Endothelial cell of umbilical vein (primary cell): ENCODE measurements around the gene SLC1A6. TPM values are rescaled to one million over a fixed set of nuclear protein-coding genes. Genes with fewer than 3 reads are reported as not detected.

ENCODE experiments used
- BruUV-seq: library from RNA; stranded (reverse); fragments of 400-500 nt; replicated peaks from 2 replicates; lab custom pipeline; 2021; lab: Mats Ljungman, UMichigan
- CTCF ChIA-PET: fragments of 300-600, 350-600 bp; sonication (Branson Sonifier 250); formaldehyde crosslinking; loops from one replicate; lab custom pipeline; 2021; ENCODE audit warnings: antibody characterized with exemption, inconsistent platforms; lab: Charles Lee
- POLR2A ChIA-PET: fragments of 300-600, 350-600 bp; sonication (Branson Sonifier 250); formaldehyde crosslinking; loops from one replicate; lab custom pipeline; 2021; ENCODE audit warnings: antibody characterized with exemption, inconsistent platforms; lab: Charles Lee
- DNase-seq: peaks from one replicate; pipeline ENCODE4 v3.0.0-alpha.2; 2011; ENCODE audit warnings: low read depth, low spot score
- FAIRE-seq: peaks from 2 replicates; lab custom pipeline; 2011; peaks lifted over from hg19 to GRCh38; lab: Jason Lieb, UNC
- H2AFZ ChIP-seq: 2 replicates; pipeline ENCODE4 v1.6.0; 2012; ENCODE audit warnings: low read depth, low read length, control low read depth, inconsistent platforms
- H3K27ac ChIP-seq: 2 replicates; pipeline ENCODE4 v1.5.1; 2011; ENCODE audit warnings: low read depth, mild to moderate bottlenecking, control low read depth, low read length, moderate library complexity; ENCODE audit not compliant: insufficient read depth
- H3K27me3 ChIP-seq, 2 experiments: 2 replicates each; pipeline versions ENCODE4 v1.6.0 to v1.6.1; 2011; ENCODE audit warnings: low read length in 2 of 2, mixed read lengths in 1 of 2; ENCODE audit not compliant: control insufficient read depth in 2 of 2, insufficient read depth in 2 of 2
- H3K36me3 ChIP-seq, 2 experiments: 2 replicates in 1 of 2; 3 replicates in 1 of 2; pipeline ENCODE4 v1.5.1; 2011; ENCODE audit warnings: low read length in 2 of 2, mild to moderate bottlenecking in 1 of 2, moderate library complexity in 1 of 2; ENCODE audit not compliant: control insufficient read depth in 2 of 2, insufficient read depth in 2 of 2; ENCODE audit errors: extremely low read depth in 1 of 2
- H3K4me1 ChIP-seq: 3 replicates; pipeline ENCODE4 v1.5.1; 2011; ENCODE audit warnings: mild to moderate bottlenecking, low read length; ENCODE audit not compliant: control insufficient read depth, insufficient read depth; ENCODE audit errors: extremely low read depth
- H3K4me2 ChIP-seq: 2 replicates; pipeline ENCODE4 v1.6.1; 2011; ENCODE audit warnings: low read length, control low read depth, mixed read lengths; ENCODE audit not compliant: insufficient read depth
- H3K4me3 ChIP-seq, 3 experiments: fragments of 200-600 bp in 1 of 3; sonication (generic), shearing (Covaris generic) in 1 of 3; replicated peaks in 1 of 3; 2 replicates each; pipeline ENCODE4 v1.5.1; 2011 to 2016; ENCODE audit warnings: control low read depth in 3 of 3, low read length in 3 of 3, mild to moderate bottlenecking in 2 of 3, inconsistent platforms in 1 of 3, low read depth in 1 of 3, moderate library complexity in 1 of 3; ENCODE audit not compliant: insufficient read depth in 1 of 3
- H3K79me2 ChIP-seq: 2 replicates; pipeline ENCODE4 v1.6.0; 2012; ENCODE audit warnings: low read length, inconsistent platforms; ENCODE audit not compliant: control insufficient read depth, insufficient read depth
- H3K9ac ChIP-seq: replicated peaks from 2 replicates; pipeline ENCODE3; 2011; ENCODE audit warnings: low read length, control low read depth; ENCODE audit not compliant: insufficient read depth; ENCODE audit errors: extremely low read depth
- H3K9me1 ChIP-seq: replicated peaks from 3 replicates; pipeline ENCODE4 v1.6.0; 2011; ENCODE audit warnings: mild to moderate bottlenecking, low read length; ENCODE audit not compliant: control insufficient read depth, insufficient read depth; ENCODE audit errors: extremely low read depth
- H3K9me3 ChIP-seq: replicated peaks from 2 replicates; pipeline ENCODE4 v1.5.1; 2012; ENCODE audit warnings: low read length, inconsistent platforms; ENCODE audit not compliant: control insufficient read depth, insufficient read depth
- H4K20me1 ChIP-seq: replicated peaks from 2 replicates; pipeline ENCODE3; 2011; ENCODE audit warnings: mild to moderate bottlenecking, low read length; ENCODE audit not compliant: control insufficient read depth, insufficient read depth; ENCODE audit errors: extremely low read depth
- CTCF ChIP-seq, 2 donors: IDR thresholded peaks; 1 replicate in 1 of 2; 2 replicates in 1 of 2; pipeline ENCODE4 v1.5.1; 2011; ENCODE audit warnings: low read length in 2 of 2, mild to moderate bottlenecking in 2 of 2, moderate library complexity in 2 of 2, control low read depth in 1 of 2, inconsistent platforms in 1 of 2, low read depth in 1 of 2; ENCODE audit not compliant: insufficient read depth in 1 of 2; ENCODE audit errors: extremely low read depth in 1 of 2
- EZH2 ChIP-seq: IDR thresholded peaks from 2 replicates; pipeline ENCODE4 v1.6.1; 2012; ENCODE audit warnings: borderline replicate concordance, low read depth, mild to moderate bottlenecking, moderate library complexity, low read length, inconsistent platforms; ENCODE audit not compliant: severe bottlenecking
- FOS ChIP-seq: IDR thresholded peaks from 2 replicates; pipeline ENCODE4 v1.6.1; 2011; ENCODE audit warnings: mild to moderate bottlenecking, low read length, moderate library complexity, borderline replicate concordance; ENCODE audit not compliant: insufficient read depth
- GATA2 ChIP-seq: IDR thresholded peaks from 2 replicates; pipeline ENCODE4 v1.7.0; 2011; ENCODE audit warnings: low read depth, mild to moderate bottlenecking, moderate library complexity, mixed read lengths, low read length; ENCODE audit not compliant: insufficient read length, insufficient read depth
- JUN ChIP-seq: IDR thresholded peaks from 2 replicates; pipeline ENCODE4 v1.6.1; 2011; ENCODE audit warnings: borderline replicate concordance, low read depth; ENCODE audit not compliant: insufficient read length, insufficient read depth
- MAX ChIP-seq: IDR thresholded peaks from 2 replicates; pipeline ENCODE4 v1.6.1; 2011; ENCODE audit not compliant: insufficient read depth, insufficient read length
- MYC ChIP-seq: IDR thresholded peaks from one replicate; pipeline ENCODE4 v1.6.1; 2011; ENCODE audit warnings: mild to moderate bottlenecking, low read depth, low read length
- POLR2A ChIP-seq: IDR thresholded peaks from 2 replicates; pipeline ENCODE4 v1.6.1; 2012; ENCODE audit warnings: low read depth, mild to moderate bottlenecking, control low read depth, low read length
- POLR2AphosphoS5 ChIP-seq: IDR thresholded peaks from 2 replicates; pipeline ENCODE4 v1.6.1; 2012; ENCODE audit warnings: low read depth, mild to moderate bottlenecking, control low read depth, low read length, moderate library complexity; ENCODE audit not compliant: insufficient read depth
- dilution Hi-C: fragments of 300-500 bp; cut with MboI; formaldehyde crosslinking; loops from one replicate; pipeline ENCODE4 v1.15.0; 2019; ENCODE audit warnings: low sequenced_read_pairs; ENCODE audit not compliant: extremely low pct_ligation_motif_present
- intact Hi-C: fragments of 100-400 bp; cut with micrococcal nuclease; formaldehyde crosslinking; loops from one replicate; pipeline ENCODE4 v1.10.0; 2022
- polyA plus RNA-seq, 4 experiments: library from polyadenylated mRNA; depleted of rRNA in 3 of 4; stranded (reverse) in 3 of 4; unstranded in 1 of 4; fragments of >200 nt; gene quantifications; 2 replicates each; pipeline versions ENCODE4 v1.2.1 to v1.2.3, GENCODE V29; 2011 to 2012; ENCODE audit warnings: missing spikeins in 1 of 4
- total RNA-seq: library from RNA; stranded (reverse); gene quantifications from 2 replicates; pipeline ENCODE4 v1.2.3, GENCODE V29; 2021

The SLC1A6 gene
- total and polyA plus RNA-seq, 2 donors (not counting 3 experiments of a cell fraction or from before 2014, with no cell fraction given) = not detected

- no peaks in the 10 kb centered on the region for H3K79me2 ChIP-seq
- no peaks in the 10 kb centered on the region for H3K27me3 ChIP-seq
- no peaks in the 10 kb centered on the region for H3K9me3 ChIP-seq
- FAIRE-seq = no peak
- BruUV-seq = no TSS peak
- no peak overlapping the region for H3K4me2 ChIP-seq
- no peaks in the 10 kb centered on the region for H4K20me1 ChIP-seq
- H3K9ac ChIP-seq = no peak overlapping the region
- H3K4me1 ChIP-seq = no peaks in the 10 kb centered on the region
- no peak overlapping the region for H2AFZ ChIP-seq
- H3K27ac ChIP-seq = no peak overlapping the region
- DNase-seq = no peak
- no peaks in the 10 kb centered on the region for H3K36me3 ChIP-seq
- dilution Hi-C loops = no loop called here
- no peak for TF ChIP-seq MYC
- TF ChIP-seq GATA2 = no peak
- no peak for TF ChIP-seq POLR2AphosphoS5
- TF ChIP-seq JUN = no peak
- no peak for TF ChIP-seq CTCF (IDR thresholded peaks at IDR 0.05; ENCODE audit: extremely low read depth in 1 of 2, insufficient read depth in 1 of 2, low read depth in 1 of 2, low read length in 2 of 2)
- no peak for TF ChIP-seq FOS
- TF ChIP-seq POLR2A = no peak
- no peak for TF ChIP-seq EZH2
- TF ChIP-seq MAX = no peak
- ChIA-PET POLR2A (no interaction called here), CTCF (no interaction called here)
- no peak overlapping the region for H3K4me3 ChIP-seq
- intact Hi-C loops = no loop called here
- no peaks in the 10 kb centered on the region for H3K9me1 ChIP-seq
Observed at GRCh38 chr19:14940266-14940665, 39.4 kb downstream of the SLC1A6 start.
